Measurements from ENCODE around the gene HMGCS1. TPM values are rescaled to one million over a fixed set of nuclear protein-coding genes. Genes with fewer than 3 reads are reported as not detected.

HMGCS1 gene
- total and polyA plus RNA-seq, 2 of the 8 experiments (the other 6 are each of a cell fraction or from before 2014, with no cell fraction given) = 63.6 to 236 TPM

DNA sequence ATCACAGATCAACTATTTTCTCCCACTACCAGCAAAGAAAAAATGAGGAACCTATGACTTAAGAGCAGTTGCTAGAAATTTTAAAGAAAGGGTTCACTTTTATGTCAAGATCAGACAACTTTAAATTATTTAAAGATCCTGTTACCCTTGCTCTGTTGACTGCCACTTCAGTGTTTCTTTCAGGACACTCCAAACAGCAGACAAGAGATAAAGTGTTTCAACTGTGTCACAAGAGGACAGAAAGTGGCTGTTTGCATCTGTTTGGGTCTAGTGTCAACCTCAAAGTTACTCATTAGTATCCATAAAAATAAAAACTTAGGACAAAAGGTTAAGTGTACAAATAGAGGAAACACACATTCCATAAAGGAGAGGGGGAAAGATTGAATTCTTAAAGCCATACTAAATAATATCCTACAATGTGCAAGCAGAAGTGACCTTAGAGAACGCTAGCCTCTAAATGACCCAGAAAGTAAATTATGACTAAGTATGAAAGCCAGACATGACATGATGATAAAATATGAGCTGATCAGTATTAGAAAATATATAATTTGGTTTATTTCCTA is 24.9 kb downstream of the HMGCS1 start:
- Histone ChIP-seq H2AFZ (ENCODE audit: low read length) (no peak overlapping the region), H4K5ac (ENCODE audit: insufficient read length, low read depth, low read length) (no peak overlapping the region), H3K18ac (ENCODE audit: extremely low read depth, low read length) (no peak overlapping the region), H3K79me2 (ENCODE audit: control insufficient read depth in 1 of 2, insufficient read depth in 2 of 2, low read length in 2 of 2) (no peaks in the 10 kb centered on the region), H3K23ac (ENCODE audit: insufficient read length) (no peak overlapping the region), H3K27me3 (replicated peaks in 1 of 4; ENCODE audit: control insufficient read depth in 3 of 4, extremely low read depth in 1 of 4, insufficient read depth in 3 of 4, low read length in 3 of 4) (no peaks in the 10 kb centered on the region), H3K9ac (replicated peaks in 1 of 4; ENCODE audit: extremely low read depth in 1 of 4, low read depth in 3 of 4, low read length in 3 of 4) (no peak overlapping the region), H3K4me2 (ENCODE audit: insufficient read depth in 1 of 2, low read depth in 2 of 2, low read length in 2 of 2) (no peak overlapping the region), H2BK20ac (ENCODE audit: low read length) (no peak overlapping the region), H2AK5ac (ENCODE audit: low read depth, low read length) (no peak overlapping the region), H2BK5ac (ENCODE audit: low read depth, low read length) (no peak overlapping the region), H2BK12ac (ENCODE audit: low read depth, low read length) (no peak overlapping the region), H2BK120ac (replicated peaks; ENCODE audit: low read depth, low read length) (no peak overlapping the region), H4K91ac (replicated peaks; ENCODE audit: insufficient read length, low read length) (no peak overlapping the region), H3K36me3 (ENCODE audit: control insufficient read depth in 2 of 4, insufficient read depth in 4 of 4, low read length in 3 of 4) (peaks cover 4 to 60% (median 32%) of the 10 kb centered on the region in 4 experiments), H3K14ac (ENCODE audit: insufficient read length) (no peak overlapping the region), H3K4ac (replicated peaks; ENCODE audit: insufficient read length, low read depth, low read length) (no peak overlapping the region), H3K27ac (ENCODE audit: low read depth, low read length) (no peak overlapping the region), H4K8ac (ENCODE audit: extremely low read depth, insufficient read depth, low read length) (no peak overlapping the region), H3K9me3 (ENCODE audit: insufficient read depth in 2 of 2, low read depth in 1 of 2, low read length in 1 of 2) (no peaks in the 10 kb centered on the region), H3K23me2 (ENCODE audit: low read depth, low read length) (no peaks in the 10 kb centered on the region), H4K20me1 (replicated peaks in 1 of 2; ENCODE audit: control insufficient read depth in 1 of 2, insufficient read depth in 2 of 2, low read length in 2 of 2) (peaks cover 0 to 2% of the 10 kb centered on the region in 2 experiments), H3K79me1 (ENCODE audit: low read depth, low read length) (no peaks in the 10 kb centered on the region), H3K4me1 (replicated peaks in 1 of 4; ENCODE audit: control insufficient read depth in 3 of 4, insufficient read depth in 4 of 4, low read length in 3 of 4) (no peaks in the 10 kb centered on the region), H2BK15ac (ENCODE audit: low read length) (no peak overlapping the region), H3K56ac (replicated peaks; ENCODE audit: insufficient read length, low read depth, low read length) (no peak overlapping the region), H3K4me3 (ENCODE audit: extremely low read depth in 1 of 4, insufficient read depth in 2 of 4, low read depth in 3 of 4, low read length in 4 of 4) (no peak overlapping the region)
- ChIA-PET CTCF (ENCODE audit: partially characterized antibody) (no interaction called here), POLR2A (ENCODE audit: partially characterized antibody) (interaction anchor here (0.7 kb wide), 1 partner anchor 10 kb away, joined by 3 read pairs; no protein-coding TSS in a partner anchor)
- FAIRE-seq = no peak
- no peak for DNase-seq (ENCODE audit: low read depth in 1 of 2, low spot score in 2 of 2)
- WGBS, 2 experiments (ENCODE audit: extremely low coverage in 1 of 2, insufficient coverage in 1 of 2, insufficient read length in 1 of 2, insufficient replicate concordance in 2 of 2, low coverage in 1 of 2, low lambda C conversion rate in 2 of 2, missing lambda C conversion rate in 1 of 2) = 77% methylated on average over 1 of the region's 1 CpG; no CpG with 5 or more reads in 1 of the 2 experiments
- TF ChIP-seq TAF1 (IDR thresholded peaks at IDR 0.05; ENCODE audit: low read depth, low read length) (no peak), SIN3A (conservative IDR thresholded peaks at IDR 0.05 in 1 of 2, IDR thresholded peaks at IDR 0.05 in 1 of 2; ENCODE audit: low read depth in 1 of 2, low read length in 2 of 2) (no peak), JUN (IDR thresholded peaks at IDR 0.05; ENCODE audit: low read depth, low read length) (no peak), BCL11A (IDR thresholded peaks at IDR 0.05; ENCODE audit: low read depth in 2 of 2, low read length in 2 of 2) (no peak), CBX8 (IDR thresholded peaks at IDR 0.05; ENCODE audit: borderline replicate concordance, low read depth, low read length) (no peak), EP300 (IDR thresholded peaks at IDR 0.05; ENCODE audit: borderline replicate concordance in 1 of 2, low read depth in 2 of 2, low read length in 2 of 2) (no peak), TBP (IDR thresholded peaks at IDR 0.05; ENCODE audit: low read depth, low read length) (no peak), ZNF274 (IDR thresholded peaks at IDR 0.05; ENCODE audit: borderline replicate concordance, extremely low read depth, low read length) (no peak), GTF2F1 (IDR thresholded peaks at IDR 0.05; ENCODE audit: borderline replicate concordance, low read depth, low read length) (no peak), RXRA (IDR thresholded peaks at IDR 0.05; ENCODE audit: insufficient read depth, low read depth, low read length) (no peak), TEAD4 (IDR thresholded peaks at IDR 0.05; ENCODE audit: low read depth, low read length) (no peak), NANOG (IDR thresholded peaks at IDR 0.05; ENCODE audit: insufficient read depth, low read depth, low read length, poor library complexity, severe bottlenecking) (no peak), SIRT6 (IDR thresholded peaks at IDR 0.05; ENCODE audit: low read length) (no peak)

All from H1 (cell line).